GM19099 (cell line): Measurements from ENCODE around the gene KYAT1.
A peak's percentile ranks its signal among the peaks of the same experiment; 100 is the strongest.

Experiments used
- POLR2A ChIP-seq: IDR thresholded peaks from 3 replicates; pipeline ENCODE4 v1.6.1; 2011; ENCODE audit warnings: low read depth; ENCODE audit not compliant: insufficient read length; ENCODE audit errors: extremely low read depth

KYAT1 gene

GRCh38 chr9:128833696-128834095, 48.1 kb downstream of the KYAT1 start:
- no peak for TF ChIP-seq POLR2A

GRCh38 chr9:128829477-128830251, 52.1 kb downstream of the KYAT1 start, which contains the start of gene SPOUT1:
SPOUT1 (minus strand) TSS chr9:128829794; CDS start chr9:128829780, 14 bp downstream.
- TF ChIP-seq POLR2A: peak; percentile 94

DNA sequence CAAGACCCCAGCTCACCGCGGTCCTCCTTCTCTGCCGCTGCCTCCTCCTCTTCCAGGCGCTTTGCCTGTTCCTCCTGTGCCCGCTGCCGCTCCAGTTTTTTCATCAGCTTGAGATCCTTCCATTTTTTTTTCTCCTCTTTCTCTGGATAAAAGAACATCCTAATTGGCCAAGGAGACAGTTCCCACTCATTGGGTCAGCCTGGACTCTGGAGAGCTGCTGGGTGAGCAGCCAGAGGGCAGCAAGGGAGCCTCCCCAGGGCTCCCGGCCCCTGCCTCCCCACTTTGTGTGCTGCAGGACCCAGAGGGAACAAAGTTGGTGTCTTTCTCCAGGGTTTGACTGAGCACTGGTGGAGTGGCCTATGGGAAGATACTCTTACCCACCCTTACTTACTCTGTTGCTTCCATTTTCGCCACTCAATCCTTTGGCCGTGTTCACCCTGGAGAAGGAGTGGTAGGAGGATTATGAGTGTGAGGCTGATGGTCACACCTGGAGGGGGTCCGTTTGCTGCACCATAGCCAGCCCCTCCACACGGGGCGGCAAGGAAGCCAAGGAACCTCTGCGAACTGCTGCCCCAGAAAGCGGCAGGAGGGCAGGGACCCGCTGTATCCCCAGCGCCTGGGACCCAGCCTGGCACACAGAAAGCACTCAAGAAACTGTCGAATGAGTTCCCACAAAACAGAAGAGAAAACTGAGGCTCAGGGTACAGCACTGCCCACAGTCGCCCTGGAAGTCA, 52.9 kb downstream of the KYAT1 start:
- TF ChIP-seq POLR2A: no peak

DNA sequence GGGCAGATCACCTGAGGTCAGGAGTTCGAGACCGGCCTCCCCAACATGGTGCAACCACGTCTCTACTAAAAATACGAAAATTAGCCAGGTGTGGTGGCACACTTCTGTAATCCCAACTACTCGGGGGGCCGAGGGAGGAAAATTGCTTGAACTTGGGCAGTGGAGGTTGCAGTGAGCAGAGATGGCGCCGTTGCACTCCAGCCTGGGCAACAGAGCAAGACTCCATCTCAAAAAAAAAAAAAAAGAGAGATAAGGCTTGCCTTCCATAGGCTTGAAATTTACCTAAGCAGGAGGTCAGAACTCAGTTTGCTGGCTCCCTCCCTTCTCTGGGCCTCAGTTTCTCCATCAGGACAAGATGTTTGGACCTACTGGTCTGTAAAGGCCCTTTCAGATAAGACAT, 53.5 kb downstream of the KYAT1 start:
- TF ChIP-seq POLR2A: no peak

- no peak for TF ChIP-seq POLR2A
Measured at GRCh38 chr9:128825923-128826700, 55.6 kb downstream of the KYAT1 start.

DNA sequence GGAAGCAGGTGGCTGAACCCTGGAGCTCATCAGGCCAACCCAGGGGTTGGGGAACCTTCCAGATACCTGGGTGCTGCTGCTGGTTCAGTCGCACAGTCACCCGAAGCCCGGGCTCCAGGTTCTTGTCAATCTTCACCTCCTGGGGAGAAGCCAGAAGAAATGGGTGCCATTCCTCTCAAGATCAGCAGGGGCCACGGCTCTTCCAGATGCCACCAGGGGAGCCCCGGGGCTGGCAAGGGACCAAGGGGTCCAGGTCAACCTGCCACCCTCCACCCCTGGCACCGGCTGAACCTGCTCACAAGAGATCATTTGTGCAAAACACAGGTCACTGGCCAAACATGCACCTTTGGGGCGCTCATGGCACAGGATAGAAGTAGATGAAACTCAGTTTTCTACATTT, 56.8 kb downstream of the KYAT1 start:
- TF ChIP-seq POLR2A: no peak

GRCh38 chr9:128823903-128824406, 57.8 kb downstream of the KYAT1 start:
- no peak for TF ChIP-seq POLR2A

- TF ChIP-seq POLR2A: no peak
Measured at GRCh38 chr9:128823362-128823902, 58.3 kb downstream of the KYAT1 start.

GRCh38 chr9:128822407-128823042, 59.2 kb downstream of the KYAT1 start:
- TF ChIP-seq POLR2A: no peak

DNA sequence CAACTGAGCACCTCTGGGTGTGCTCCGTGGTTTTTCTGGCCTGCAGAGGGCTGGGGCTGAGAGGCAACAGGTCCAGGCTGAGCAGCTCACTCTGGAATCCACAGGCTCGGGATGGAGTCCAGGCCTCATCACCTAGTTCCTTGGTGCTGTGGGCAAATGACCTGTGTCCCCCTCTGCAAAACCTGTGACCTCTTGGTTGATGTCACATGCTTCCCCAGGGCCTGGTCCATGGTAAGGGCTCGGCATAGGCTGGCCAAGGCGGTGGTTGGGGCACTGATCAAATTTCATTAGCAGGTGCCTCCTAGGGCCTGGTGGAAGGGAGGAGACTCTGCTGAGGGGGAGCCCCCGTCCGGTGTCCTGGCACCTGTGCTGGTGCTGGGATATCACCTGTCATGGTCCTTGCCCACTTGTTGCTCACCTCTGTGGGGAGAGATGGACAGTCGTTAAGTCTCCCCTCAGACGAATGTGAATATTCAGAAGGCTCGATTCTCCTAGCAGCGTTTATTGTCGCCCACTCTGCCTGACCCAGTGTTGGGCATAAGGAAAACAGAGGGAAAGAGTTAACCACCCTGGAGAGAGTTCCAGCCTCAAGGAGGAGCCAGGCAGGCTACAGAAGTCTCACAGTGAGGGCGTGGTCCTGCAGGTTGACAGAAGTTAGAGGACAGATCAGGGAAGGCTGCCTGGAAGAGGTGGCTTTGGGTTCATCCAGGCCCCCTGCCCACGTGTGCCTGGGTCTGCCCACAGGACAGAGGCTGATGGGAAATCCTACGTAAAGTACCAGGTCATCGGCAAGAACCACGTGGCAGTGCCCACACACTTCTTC, 60.0 kb downstream of the KYAT1 start:
- TF ChIP-seq POLR2A: no peak

GRCh38 chr9:128820665-128821583, 60.8 kb downstream of the KYAT1 start:
- TF ChIP-seq POLR2A: no peak

DNA sequence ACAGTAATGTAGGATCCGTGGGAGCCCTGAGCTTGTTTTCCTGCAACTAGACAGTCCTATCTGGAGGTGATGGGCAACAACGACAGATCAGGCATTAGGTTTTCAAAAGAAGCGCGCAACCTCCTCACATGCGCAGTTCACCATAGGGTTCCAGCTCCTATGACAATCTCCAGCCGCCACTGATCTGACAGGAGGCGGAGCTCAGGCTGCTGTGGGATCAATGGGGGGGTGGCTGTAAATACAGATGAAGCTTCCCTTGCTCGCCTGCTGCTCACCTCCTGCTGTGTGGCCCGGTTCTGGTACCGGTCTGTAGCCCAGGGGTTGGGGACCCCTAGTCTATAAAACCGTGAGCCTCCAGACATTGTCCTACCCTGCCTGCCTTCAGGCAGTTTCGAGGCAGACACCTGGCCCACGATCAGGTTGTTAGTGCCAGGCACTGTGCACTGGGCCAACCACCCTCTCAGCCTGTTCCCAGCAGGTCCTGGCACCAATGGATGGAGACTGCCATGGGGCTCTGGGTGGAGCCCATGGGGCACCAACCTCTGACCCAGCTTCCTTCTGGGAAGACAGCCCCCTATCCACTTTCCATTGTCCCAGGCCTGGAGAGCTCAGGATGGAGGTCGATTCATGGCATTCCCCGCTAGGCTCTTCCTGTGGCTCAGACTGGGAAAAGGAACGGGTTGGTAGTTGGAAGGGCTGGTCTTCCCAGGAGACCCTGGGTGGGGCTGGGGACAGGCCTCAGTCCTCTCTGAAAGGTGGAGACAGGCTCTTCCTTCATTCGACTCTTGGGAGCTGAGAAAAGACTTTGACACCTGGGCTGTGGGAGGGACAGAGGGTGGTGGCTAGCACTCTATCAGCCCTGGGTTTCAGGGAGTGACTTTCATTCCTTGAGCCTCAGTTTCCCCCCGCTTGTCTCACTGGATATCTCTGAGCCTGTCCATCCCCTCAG, 61.8 kb downstream of the KYAT1 start:
- no peak for TF ChIP-seq POLR2A
